Astrocyte (in vitro differentiated cells and primary cell): Measurements from ENCODE around the gene ERN1. TPM values are rescaled to one million over a fixed set of nuclear protein-coding genes. Genes with fewer than 3 reads are reported as not detected.

Experiments used
- DNase-seq: peaks from one replicate; pipeline ENCODE4 v3.0.0-alpha.2; 2010; ENCODE audit warnings: low read depth
- FAIRE-seq: peaks from 2 replicates; lab custom pipeline; 2011; peaks lifted over from hg19 to GRCh38; lab: Jason Lieb, UNC
- H2AFZ ChIP-seq: 2 replicates; pipeline ENCODE4 v1.6.0; 2012; ENCODE audit warnings: low read depth, low read length, inconsistent platforms
- H3K27ac ChIP-seq: 2 replicates; pipeline ENCODE4 v1.5.1; 2011; ENCODE audit warnings: low read depth, low read length, inconsistent platforms
- H3K27me3 ChIP-seq: 2 replicates; pipeline ENCODE4 v1.6.0; 2011; ENCODE audit warnings: low read length, inconsistent platforms; ENCODE audit not compliant: insufficient read depth
- H3K36me3 ChIP-seq: 2 replicates; pipeline ENCODE4 v1.5.1; 2011; ENCODE audit warnings: low read length, inconsistent platforms; ENCODE audit not compliant: insufficient read depth
- H3K4me1 ChIP-seq: 2 replicates; pipeline ENCODE4 v1.5.1; 2011; ENCODE audit warnings: low read length, inconsistent platforms; ENCODE audit not compliant: insufficient read depth
- H3K4me2 ChIP-seq: 2 replicates; pipeline ENCODE4 v1.6.0; 2012; ENCODE audit warnings: low read length, inconsistent platforms
- H3K4me3 ChIP-seq: 2 replicates; pipeline ENCODE4 v1.5.1; 2011; ENCODE audit warnings: low read depth, mild to moderate bottlenecking, low read length, inconsistent platforms; ENCODE audit not compliant: insufficient read depth
- H3K79me2 ChIP-seq: 2 replicates; pipeline ENCODE4 v1.6.0; 2012; ENCODE audit warnings: mild to moderate bottlenecking, low read length, inconsistent platforms; ENCODE audit not compliant: insufficient read depth
- H3K9ac ChIP-seq: 2 replicates; pipeline ENCODE4 v1.6.0; 2012; ENCODE audit warnings: mild to moderate bottlenecking, low read length, inconsistent platforms
- H3K9me3 ChIP-seq: 2 replicates; pipeline ENCODE4 v1.5.1; 2012; ENCODE audit warnings: low read depth, mild to moderate bottlenecking, low read length, inconsistent platforms; ENCODE audit not compliant: insufficient read depth
- H4K20me1 ChIP-seq: 2 replicates; pipeline ENCODE4 v1.6.0; 2012; ENCODE audit warnings: low read length, inconsistent platforms; ENCODE audit not compliant: insufficient read depth
- H3K27ac Mint-ChIP-seq: one replicate; pipeline ENCODE4 v1.8.0; 2021; ENCODE audit warnings: mild to moderate bottlenecking, mixed read lengths; ENCODE audit not compliant: unreplicated experiment
- H3K27me3 Mint-ChIP-seq: one replicate; pipeline ENCODE4 v1.8.0; 2021; ENCODE audit warnings: low read depth, mixed read lengths; ENCODE audit not compliant: unreplicated experiment
- H3K36me3 Mint-ChIP-seq: one replicate; pipeline ENCODE4 v1.8.0; 2021; ENCODE audit warnings: low read depth, mixed read lengths; ENCODE audit not compliant: unreplicated experiment
- H3K4me1 Mint-ChIP-seq: one replicate; pipeline ENCODE4 v1.8.0; 2021; ENCODE audit warnings: low read depth, mixed read lengths; ENCODE audit not compliant: unreplicated experiment
- H3K4me3 Mint-ChIP-seq: one replicate; pipeline ENCODE4 v1.8.0; 2021; ENCODE audit warnings: mild to moderate bottlenecking, moderate library complexity, mixed read lengths; ENCODE audit not compliant: unreplicated experiment
- H3K9me3 Mint-ChIP-seq: one replicate; pipeline ENCODE4 v1.8.0; 2021; ENCODE audit warnings: mild to moderate bottlenecking, mixed read lengths; ENCODE audit not compliant: unreplicated experiment
- CTCF ChIP-seq: IDR thresholded peaks from 2 replicates; pipeline ENCODE4 v1.5.1; 2011; ENCODE audit warnings: low read depth, mild to moderate bottlenecking, inconsistent platforms, low read length, moderate library complexity; ENCODE audit not compliant: insufficient read depth
- EZH2 ChIP-seq: IDR thresholded peaks from 2 replicates; pipeline ENCODE4 v1.6.1; 2012; ENCODE audit warnings: mild to moderate bottlenecking, low read length, inconsistent platforms; ENCODE audit not compliant: insufficient read depth
- total RNA-seq: library from RNA; stranded (reverse); gene quantifications from 2 replicates; pipeline ENCODE4 v1.2.1, GENCODE V29; 2021

The ERN1 gene
- total RNA-seq, 1 donor from 2014 or later: 11.7 TPM

- Mint-ChIP-seq H3K4me3 (no peak overlapping the region), H3K27ac (peak overlapping the region; percentile 91), H3K4me1 (peaks cover 18% of the 10 kb centered on the region), H3K9me3 (no peaks in the 10 kb centered on the region), H3K27me3 (no peaks in the 10 kb centered on the region), H3K36me3 (peaks cover 10% of the 10 kb centered on the region)
- Histone ChIP-seq H3K4me3 (no peak overlapping the region), H2AFZ (no peak overlapping the region), H3K4me1 (peaks cover 14% of the 10 kb centered on the region), H3K4me2 (peak overlapping the region; percentile 10), H3K9me3 (no peaks in the 10 kb centered on the region), H3K27ac (no peak overlapping the region), H3K36me3 (no peaks in the 10 kb centered on the region), H3K79me2 (no peaks in the 10 kb centered on the region), H3K27me3 (no peaks in the 10 kb centered on the region), H4K20me1 (peaks cover 16% of the 10 kb centered on the region), H3K9ac (no peak overlapping the region)
- DNase-seq (peak; percentile 48), FAIRE-seq (no peak)
- TF ChIP-seq CTCF: no peak
- no peak for TF ChIP-seq EZH2
These were observed 47.8 kb downstream of the ERN1 start for GRCh38 chr17:64081802-64082799.

DNA sequence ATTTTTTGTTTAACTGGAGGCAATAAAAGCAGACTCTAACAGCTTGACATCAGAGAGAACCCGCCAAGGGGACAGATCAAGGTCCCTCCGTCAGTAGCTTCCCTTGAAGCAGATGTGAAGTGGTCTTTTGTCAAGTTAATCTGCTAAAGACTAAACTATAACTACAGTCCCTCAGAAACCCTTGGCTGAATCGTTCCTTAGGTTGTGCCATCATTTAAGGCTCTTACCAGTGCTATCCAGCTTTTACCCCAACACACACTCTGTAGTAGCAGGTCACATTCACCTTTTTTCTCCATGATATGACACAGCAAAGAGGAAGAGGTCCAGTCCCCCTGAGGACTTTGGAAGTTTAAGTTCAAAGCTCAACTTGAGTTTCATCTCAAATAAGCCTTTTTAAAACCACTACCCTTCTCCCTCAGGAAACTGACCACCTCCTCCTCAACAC, 49.7 kb downstream of the ERN1 start:
- no peak for DNase-seq
- H3K4me3 ChIP-seq: no peak overlapping the region
- no peaks in the 10 kb centered on the region for H3K36me3 ChIP-seq
- no peaks in the 10 kb centered on the region for H3K79me2 ChIP-seq
- Mint-ChIP-seq H3K9me3 (no peaks in the 10 kb centered on the region), H3K27ac (no peak overlapping the region), H3K36me3 (peaks cover 15% of the 10 kb centered on the region), H3K27me3 (no peaks in the 10 kb centered on the region), H3K4me1 (peaks cover 20% of the 10 kb centered on the region), H3K4me3 (no peak overlapping the region)
- H3K27me3 ChIP-seq: no peaks in the 10 kb centered on the region
- peaks cover 14% of the 10 kb centered on the region for H3K4me1 ChIP-seq
- H3K9ac ChIP-seq: no peak overlapping the region
- TF ChIP-seq EZH2 (no peak), CTCF (no peak)
- H3K4me2 ChIP-seq: no peak overlapping the region
- H3K27ac ChIP-seq: no peak overlapping the region
- H4K20me1 ChIP-seq: peaks cover 16% of the 10 kb centered on the region
- FAIRE-seq: no peak
- H2AFZ ChIP-seq: no peak overlapping the region
- no peaks in the 10 kb centered on the region for H3K9me3 ChIP-seq

- H2AFZ ChIP-seq: no peak overlapping the region
- no peak overlapping the region for H3K4me3 ChIP-seq
- H3K9ac ChIP-seq: no peak overlapping the region
- no peak for FAIRE-seq
- no peaks in the 10 kb centered on the region for H3K36me3 ChIP-seq
- Mint-ChIP-seq H3K27me3 (no peaks in the 10 kb centered on the region), H3K27ac (peak overlapping the region; percentile 31), H3K4me1 (peaks cover 13% of the 10 kb centered on the region), H3K9me3 (no peaks in the 10 kb centered on the region), H3K36me3 (peaks cover 22% of the 10 kb centered on the region), H3K4me3 (no peak overlapping the region)
- no peak overlapping the region for H3K4me2 ChIP-seq
- H3K27ac ChIP-seq: no peak overlapping the region
- H3K9me3 ChIP-seq: no peaks in the 10 kb centered on the region
- no peak for DNase-seq
- H4K20me1 ChIP-seq: peaks cover 16% of the 10 kb centered on the region
- H3K27me3 ChIP-seq: no peaks in the 10 kb centered on the region
- no peak for TF ChIP-seq EZH2
- TF ChIP-seq CTCF: no peak
- H3K79me2 ChIP-seq: no peaks in the 10 kb centered on the region
- H3K4me1 ChIP-seq: peaks cover 9% of the 10 kb centered on the region
These were observed 52.6 kb downstream of the ERN1 start for GRCh38 chr17:64077379-64077778.
